K562 (cell line): ENCODE measurements around the gene PLEKHN1. TPM values are rescaled to one million over a fixed set of nuclear protein-coding genes. Genes with fewer than 3 reads are reported as not detected.
"Not testable (repeated sequence)": the region's sequence is repeated elsewhere in the genome, so short reads cannot be mapped to it uniquely, and the experiment has no call there.

Experiments
- ATAC-seq: fragments of 200-7000 bp; cut with Tn5 transposase; 3 replicates; pipeline ENCODE4 v1.9.1; 2020; ENCODE audit warnings: moderate library complexity
- BruUV-seq: library from RNA; stranded (reverse); fragments of 400-500 nt; replicated peaks from 2 replicates; lab custom pipeline; 2021; lab: Mats Ljungman, UMichigan
- CTCF ChIA-PET: fragments of 300-600 bp; formaldehyde crosslinking; extraction: SDS; loops from one replicate; lab custom pipeline; 2021; ENCODE audit warnings: low intra/inter-chr PET ratio; lab: Yijun Ruan, JAX
- POLR2A ChIA-PET: fragments of 300-600, 350-650 bp; sonication (Branson Sonifier 250); formaldehyde crosslinking; extraction: SDS; loops from one replicate; lab custom pipeline; 2021; ENCODE audit warnings: antibody characterized with exemption, inconsistent platforms; lab: Yijun Ruan, JAX
- DNase-seq, 4 experiments: peaks; one replicate each; pipeline versions ENCODE4 v3.0.0 to v3.0.0-alpha.2; 2011 to 2018; ENCODE audit warnings: low spot score in 3 of 4, mixed read lengths in 3 of 4; ENCODE audit errors: extremely low read depth in 1 of 4
- FAIRE-seq: peaks from 2 replicates; lab custom pipeline; 2011; peaks lifted over from hg19 to GRCh38; lab: Jason Lieb, UNC
- H2AFZ ChIP-seq: 2 replicates; pipeline ENCODE4 v1.6.0; 2011; ENCODE audit warnings: low read depth, low read length, control low read depth, inconsistent platforms
- H3K27ac ChIP-seq: fragments of 200-600 bp; 3 replicates; pipeline ENCODE4 v1.8.0; 2011; ENCODE audit warnings: low read depth, mild to moderate bottlenecking, control low read depth, inconsistent platforms, low read length, moderate library complexity, mixed read lengths; ENCODE audit errors: extremely low read depth
- H3K27me3 ChIP-seq, 2 experiments: fragments of 300-600 bp in 1 of 2; 2 replicates in 1 of 2; 3 replicates in 1 of 2; pipeline versions ENCODE4 v1.6.0 to v1.8.0; 2011; ENCODE audit warnings: inconsistent platforms in 2 of 2, low read length in 2 of 2, mild to moderate bottlenecking in 1 of 2, mixed read lengths in 1 of 2, moderate library complexity in 1 of 2; ENCODE audit not compliant: control insufficient read depth in 2 of 2, insufficient read depth in 2 of 2
- H3K36me3 ChIP-seq: fragments of 300-600 bp; 3 replicates; pipeline ENCODE4 v1.8.0; 2011; ENCODE audit warnings: mild to moderate bottlenecking, low read length, inconsistent platforms; ENCODE audit not compliant: control insufficient read depth, insufficient read depth
- H3K4me1 ChIP-seq, 2 experiments: fragments of 200-600 bp in 1 of 2; replicated peaks in 1 of 2; 2 replicates in 1 of 2; 3 replicates in 1 of 2; pipeline versions ENCODE4 v1.5.1 to v1.8.0; 2011; ENCODE audit warnings: inconsistent platforms in 2 of 2, low read length in 2 of 2, mild to moderate bottlenecking in 1 of 2, mixed read lengths in 1 of 2, moderate library complexity in 1 of 2; ENCODE audit not compliant: control insufficient read depth in 2 of 2, insufficient read depth in 2 of 2
- H3K4me2 ChIP-seq: 2 replicates; pipeline ENCODE4 v1.6.1; 2011; ENCODE audit warnings: low read length, control low read depth, inconsistent platforms, mixed read lengths; ENCODE audit not compliant: insufficient read depth
- H3K4me3 ChIP-seq: fragments of 200-600 bp; sonication (generic), shearing (Covaris generic); 2 replicates; pipeline ENCODE4 v1.5.1; 2016; ENCODE audit warnings: control low read depth, inconsistent platforms
- H3K79me2 ChIP-seq: fragments of 200-600 bp; 3 replicates; pipeline ENCODE4 v1.8.0; 2011; ENCODE audit warnings: low read length, inconsistent platforms; ENCODE audit not compliant: control insufficient read depth, insufficient read depth
- H3K9ac ChIP-seq, 2 experiments: 2 replicates each; pipeline versions ENCODE4 v1.6.0 to v1.6.1; 2011; ENCODE audit warnings: low read depth in 2 of 2, low read length in 2 of 2, control low read depth in 1 of 2, inconsistent platforms in 1 of 2, mild to moderate bottlenecking in 1 of 2, mixed read lengths in 1 of 2; ENCODE audit not compliant: insufficient read depth in 1 of 2
- H3K9me1 ChIP-seq: one replicate; pipeline ENCODE4 v1.6.0; 2011; ENCODE audit warnings: inconsistent platforms, mild to moderate bottlenecking, low read length, moderate library complexity; ENCODE audit not compliant: control insufficient read depth, insufficient read depth
- H3K9me3 ChIP-seq: replicated peaks from 2 replicates; pipeline ENCODE4 v1.5.1; 2011; ENCODE audit warnings: low read depth, low read length, inconsistent platforms; ENCODE audit not compliant: control insufficient read depth, insufficient read depth
- H4K20me1 ChIP-seq: replicated peaks from 2 replicates; pipeline ENCODE4 v1.6.1; 2011; ENCODE audit warnings: low read length, inconsistent platforms, mixed read lengths; ENCODE audit not compliant: control insufficient read depth, insufficient read depth
- LEF1 ChIP-seq: fragments of 450-650 bp; IDR thresholded peaks from 2 replicates; pipeline ENCODE4 v1.6.1; 2016; ENCODE audit warnings: mild to moderate bottlenecking
- NFYB ChIP-seq: IDR thresholded peaks from 2 replicates; pipeline ENCODE4 v1.6.1; 2011; ENCODE audit warnings: mild to moderate bottlenecking, moderate library complexity; ENCODE audit not compliant: insufficient read length; ENCODE audit errors: extremely low read depth
- ZFP36 ChIP-seq: fragments of 150-350 bp; IDR thresholded peaks from 2 replicates; pipeline ENCODE4 v1.6.1; 2018; ENCODE audit warnings: low read length, low read depth; ENCODE audit not compliant: partially characterized antibody
- WGBS: fragments of 100-300 bp; shearing (Covaris generic); methylation state at CpG from one replicate; pipeline ENCODE4 v1.1.6; 2016; ENCODE audit warnings: low coverage, mixed read lengths; ENCODE audit not compliant: insufficient coverage; ENCODE audit errors: missing lambda C conversion rate; 5-methylcytosine and 5-hydroxymethylcytosine counted together
- in situ Hi-C: fragments of 300-500 bp; cut with MboI; formaldehyde crosslinking; loops from 4 replicates; pipeline ENCODE4 v1.15.0; 2018; ENCODE audit warnings: inconsistent platforms, mixed read lengths
- intact Hi-C: fragments of 100-400 bp; cut with micrococcal nuclease; formaldehyde crosslinking; loops from 2 replicates; pipeline ENCODE4 v1.14.2; 2022
- polyA plus RNA-seq, 8 experiments: library from polyadenylated mRNA; depleted of rRNA in 4 of 8; stranded (reverse) in 5 of 8; unstranded in 3 of 8; fragments of >200 nt; fragmentation: Nextera tagmentation in 2 of 8; fragmentation: Illumina TruSeq in 1 of 8; extraction: Ambion mirVana in 2 of 8; extraction: Trizol in 1 of 8; gene quantifications; 2 replicates each; pipeline versions ENCODE4 v1.2.1 to v1.2.3, GENCODE V29; 2011 to 2014; ENCODE audit warnings: inconsistent platforms in 1 of 8, missing spikeins in 1 of 8
- total RNA-seq, 7 experiments: library from RNA; depleted of rRNA in 6 of 7; stranded (reverse); fragments of >200 nt in 6 of 7; fragmentation: Illumina TruSeq in 2 of 7; extraction: Trizol in 2 of 7; gene quantifications; 2 replicates each; pipeline versions ENCODE4 v1.2.1 to v1.2.3, GENCODE V29; 2011 to 2021; ENCODE audit warnings: low replicate concordance in 1 of 7

PLEKHN1 gene
- total and polyA plus RNA-seq, 9 of the 15 experiments (the other 6 are each of a cell fraction or from before 2014, with no cell fraction given): 0.07 to 1.5 (median 0.13) TPM; not detected in 2

- TF ChIP-seq LEF1 (no peak), ZFP36 (no peak)
These were observed 48.8 kb downstream of the PLEKHN1 start (continued) for GRCh38 chr1:1014799-1015681.

GRCh38 chr1:1017397-1018320 is 51.4 kb downstream of the PLEKHN1 start:
- H3K27me3 ChIP-seq, H3K9ac ChIP-seq: not testable (repeated sequence)

GRCh38 chr1:1018321-1018685 is 52.0 kb downstream of the PLEKHN1 start:
- H3K27ac ChIP-seq, H4K20me1 ChIP-seq, FAIRE-seq, BruUV-seq, H3K9ac ChIP-seq, DNase-seq, H3K4me2 ChIP-seq, H3K27me3 ChIP-seq, H3K9me3 ChIP-seq, H2AFZ ChIP-seq, in situ Hi-C loops, H3K4me3 ChIP-seq, ATAC-seq, CTCF ChIA-PET, intact Hi-C loops, H3K9me1 ChIP-seq: not testable (repeated sequence)
- 97% methylated on average over 18 of the region's 26 CpGs for WGBS
- POLR2A ChIA-PET: interaction anchor here (1.1 kb wide), 1 partner anchor 11 kb away, joined by 5 read pairs; no protein-coding TSS in a partner anchor
- Histone ChIP-seq H3K4me1 (peaks cover 25 to 68% of the 10 kb centered on the region in 2 experiments), H3K79me2 (peaks cover 26% of the 10 kb centered on the region), H3K36me3 (peaks cover 18% of the 10 kb centered on the region; the same call in 1 of the 3 replicates)

More at GRCh38 chr1:1017397-1018320, 51.4 kb downstream of the PLEKHN1 start:
- peak; percentile 50 for TF ChIP-seq NFYB
- Histone ChIP-seq H3K79me2 (peaks cover 22% of the 10 kb centered on the region), H3K4me1 (peaks cover 25 to 64% of the 10 kb centered on the region in 2 experiments), H3K36me3 (peaks cover 12% of the 10 kb centered on the region; the same call in 1 of the 3 replicates)
- H4K20me1 ChIP-seq, BruUV-seq, H3K27ac ChIP-seq, ATAC-seq, in situ Hi-C loops, H3K9me1 ChIP-seq, CTCF ChIA-PET, H2AFZ ChIP-seq, H3K9me3 ChIP-seq, H3K4me2 ChIP-seq, H3K4me3 ChIP-seq, intact Hi-C loops, FAIRE-seq, DNase-seq: not testable (repeated sequence)
- WGBS: 73% methylated on average over 17 of the region's 17 CpGs
- POLR2A ChIA-PET: interaction anchor here (1.1 kb wide), 1 partner anchor 10 kb away, joined by 5 read pairs; no protein-coding TSS in a partner anchor
